HG02798 (cell line): Measurements from ENCODE around the gene TANC1.
"Not testable (repeated sequence)": the region's sequence is repeated elsewhere in the genome, so short reads cannot be mapped to it uniquely, and the experiment has no call there.

ENCODE experiments used
- ATAC-seq: cut with Tn5 transposase; IDR thresholded peaks from one replicate; pipeline ENCODE4 v1.9.1; 2021; ENCODE audit warnings: mild to moderate bottlenecking; ENCODE audit not compliant: unreplicated experiment, poor library complexity

The TANC1 gene

GRCh38 chr2:159080641-159081040, 112.2 kb downstream of the TANC1 start:
- ATAC-seq: no peak

- no peak for ATAC-seq
These were observed 113.7 kb downstream of the TANC1 start for GRCh38 chr2:159082119-159082518.

DNA sequence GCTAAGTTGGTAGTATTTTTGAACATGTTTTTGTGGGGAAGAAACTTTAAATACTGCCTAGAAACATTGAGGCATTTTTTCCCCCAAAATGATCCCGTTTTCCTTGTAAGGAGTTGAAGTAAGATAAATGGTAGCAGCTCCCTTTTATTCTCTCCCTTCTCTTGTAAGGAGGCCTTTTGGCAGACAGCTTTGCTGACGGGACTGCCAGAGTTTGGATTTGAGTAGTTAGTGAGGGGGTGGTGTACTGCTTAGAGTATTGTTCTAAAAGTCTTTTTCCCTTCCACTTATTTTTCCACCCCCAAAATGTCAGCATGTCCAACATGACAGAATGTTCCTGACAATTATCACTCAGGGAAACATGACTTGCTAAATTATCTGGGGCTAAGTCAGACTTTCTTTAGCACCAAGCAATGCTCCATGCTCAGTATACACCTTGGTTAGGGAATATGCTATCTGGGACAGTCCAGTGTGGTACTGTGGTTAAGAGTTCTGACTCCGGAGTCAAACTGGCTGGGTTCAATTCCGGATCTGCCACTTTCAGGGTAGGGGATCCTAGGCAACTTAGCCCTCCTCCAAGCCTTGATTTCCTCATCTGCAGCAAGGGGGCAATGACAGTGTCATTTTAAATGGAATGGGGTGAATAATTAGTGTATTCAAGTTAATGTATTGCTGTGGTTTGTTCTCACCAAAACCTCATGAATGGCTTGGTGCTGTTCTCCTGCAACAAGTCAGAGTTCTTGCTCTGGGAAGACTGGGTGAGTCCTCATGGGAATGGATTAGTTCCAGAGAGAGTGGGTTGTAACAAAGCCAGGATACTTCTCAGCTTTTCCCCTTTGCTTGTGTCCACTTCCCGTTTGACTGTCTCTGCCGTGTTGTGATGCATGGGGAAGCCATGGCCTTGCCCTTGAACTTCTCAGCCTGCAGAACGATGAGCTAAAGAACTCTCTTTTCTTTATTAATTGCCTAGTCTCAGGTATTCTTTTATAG, 116.2 kb downstream of the TANC1 start:
- ATAC-seq: no peak

GRCh38 chr2:159086342-159086741, 117.9 kb downstream of the TANC1 start:
- ATAC-seq: no peak

DNA sequence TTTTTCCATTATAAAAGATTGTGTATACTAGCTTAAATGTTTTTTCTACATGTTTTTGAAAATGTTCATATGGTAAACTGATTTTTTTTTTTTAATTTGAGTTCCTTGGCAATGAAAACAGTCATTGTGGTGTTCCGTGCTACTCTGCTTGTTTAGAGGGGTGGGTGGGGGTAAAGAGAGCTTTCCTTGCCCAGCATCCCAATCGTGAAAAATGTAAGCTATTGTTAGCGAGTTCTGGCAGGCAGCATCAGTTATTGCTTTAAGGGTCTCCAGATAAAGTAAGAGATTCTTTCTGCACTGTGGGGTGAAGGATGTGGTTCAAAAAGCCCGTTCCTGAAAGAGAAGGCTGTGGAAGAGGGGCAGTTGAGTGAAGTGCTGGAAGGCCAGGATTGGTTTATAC, 118.4 kb downstream of the TANC1 start:
- no peak for ATAC-seq

GRCh38 chr2:159088906-159089305, 120.5 kb downstream of the TANC1 start:
- ATAC-seq: no peak

GRCh38 chr2:159089543-159089942, 121.1 kb downstream of the TANC1 start:
- ATAC-seq: no peak

- ATAC-seq: peak; percentile 62
These were observed 122.2 kb downstream of the TANC1 start for GRCh38 chr2:159090514-159091201.

DNA sequence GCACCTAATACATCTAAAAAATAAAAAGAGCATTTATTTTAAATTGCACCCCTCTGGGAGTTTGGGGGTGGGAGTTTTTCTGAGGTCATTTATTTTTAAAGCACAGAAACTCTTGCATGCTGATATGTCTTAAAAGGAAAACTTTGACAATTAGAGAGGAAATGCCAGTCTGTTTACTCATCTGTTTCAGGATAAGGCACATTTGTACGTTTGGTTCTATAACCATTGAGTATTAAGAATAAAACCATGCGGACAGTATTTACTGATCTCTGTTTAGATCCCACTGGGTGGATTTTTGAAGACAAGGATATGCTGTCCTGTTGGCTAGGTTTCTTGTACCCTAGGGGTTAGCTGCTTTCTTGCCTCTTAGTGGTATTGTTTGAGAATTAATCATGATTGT, 122.9 kb downstream of the TANC1 start:
- no peak for ATAC-seq

GRCh38 chr2:159091976-159092375, 123.5 kb downstream of the TANC1 start:
- ATAC-seq: no peak

DNA sequence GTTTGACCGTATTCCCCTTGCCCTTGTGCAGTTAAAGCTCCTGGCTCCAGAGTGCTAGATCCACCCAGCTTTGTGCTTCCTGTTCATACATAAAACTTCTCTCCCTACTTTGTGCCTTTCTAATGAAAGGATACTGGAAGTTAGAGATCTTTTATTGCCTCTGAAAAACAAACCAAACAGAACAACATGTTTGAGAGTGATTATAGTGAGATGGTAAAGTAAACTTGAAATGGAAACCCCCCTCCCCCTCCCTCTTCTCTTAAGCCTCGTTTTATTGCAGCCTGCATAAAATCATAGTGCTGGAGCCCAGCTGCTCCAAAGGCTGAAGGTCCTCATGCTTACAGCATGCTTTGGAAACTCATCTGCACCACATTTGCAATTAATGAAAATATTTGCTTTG, 125.1 kb downstream of the TANC1 start:
- ATAC-seq: no peak

DNA sequence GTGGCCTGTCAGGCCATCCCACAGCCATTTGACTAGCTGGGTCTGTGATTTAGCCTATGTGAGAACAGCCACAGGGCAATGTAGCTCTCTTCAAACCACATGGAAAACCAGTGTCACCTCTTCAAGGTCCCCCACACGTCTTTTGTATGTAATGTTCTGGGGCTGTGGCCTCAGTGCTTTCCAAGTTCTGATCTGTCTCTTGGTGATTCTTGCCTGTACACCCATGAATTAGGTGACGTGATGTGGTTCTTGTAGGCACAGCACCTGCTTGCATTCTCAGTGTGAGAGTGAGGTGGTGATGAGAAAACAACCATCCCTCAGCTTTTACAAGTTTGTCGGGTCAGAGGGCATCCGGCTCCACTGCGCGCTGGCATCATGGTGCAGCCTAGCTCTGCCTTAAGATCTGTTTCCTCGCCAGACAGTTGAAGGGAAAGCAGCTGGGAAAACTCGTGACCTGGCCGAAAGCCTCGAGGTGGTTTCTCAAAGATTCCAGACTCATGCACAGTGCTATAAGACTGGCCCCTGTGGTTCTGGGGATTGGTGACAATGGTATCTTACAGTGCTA, 125.8 kb downstream of the TANC1 start:
- no peak for ATAC-seq

GRCh38 chr2:159095813-159096212, 127.4 kb downstream of the TANC1 start:
- no peak for ATAC-seq

GRCh38 chr2:159096302-159096855, 127.9 kb downstream of the TANC1 start:
- not testable (repeated sequence) for ATAC-seq

DNA sequence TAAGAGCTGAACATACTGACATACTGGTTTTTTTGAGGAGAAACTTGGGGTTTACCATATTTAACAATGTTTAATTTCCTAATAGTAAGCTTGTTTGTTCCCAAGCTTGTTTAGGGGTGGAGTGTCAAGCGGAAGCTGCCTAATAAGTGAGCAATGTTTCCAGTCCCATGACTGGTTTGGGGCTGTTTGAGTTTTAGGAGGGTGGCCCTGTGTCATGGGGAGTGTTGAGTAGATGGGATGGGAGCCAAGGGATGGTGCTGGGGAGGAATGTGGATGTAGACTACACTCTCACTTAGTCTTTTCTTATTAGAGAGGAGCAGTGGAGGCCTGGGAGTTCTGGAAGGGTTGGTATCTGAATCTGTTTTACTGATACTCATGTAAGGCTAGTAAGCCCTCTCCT, 128.5 kb downstream of the TANC1 start:
- ATAC-seq: no peak

GRCh38 chr2:159098361-159098760, 129.9 kb downstream of the TANC1 start:
- ATAC-seq: no peak

- no peak for ATAC-seq
These were observed 130.5 kb downstream of the TANC1 start for GRCh38 chr2:159098921-159099411.

DNA sequence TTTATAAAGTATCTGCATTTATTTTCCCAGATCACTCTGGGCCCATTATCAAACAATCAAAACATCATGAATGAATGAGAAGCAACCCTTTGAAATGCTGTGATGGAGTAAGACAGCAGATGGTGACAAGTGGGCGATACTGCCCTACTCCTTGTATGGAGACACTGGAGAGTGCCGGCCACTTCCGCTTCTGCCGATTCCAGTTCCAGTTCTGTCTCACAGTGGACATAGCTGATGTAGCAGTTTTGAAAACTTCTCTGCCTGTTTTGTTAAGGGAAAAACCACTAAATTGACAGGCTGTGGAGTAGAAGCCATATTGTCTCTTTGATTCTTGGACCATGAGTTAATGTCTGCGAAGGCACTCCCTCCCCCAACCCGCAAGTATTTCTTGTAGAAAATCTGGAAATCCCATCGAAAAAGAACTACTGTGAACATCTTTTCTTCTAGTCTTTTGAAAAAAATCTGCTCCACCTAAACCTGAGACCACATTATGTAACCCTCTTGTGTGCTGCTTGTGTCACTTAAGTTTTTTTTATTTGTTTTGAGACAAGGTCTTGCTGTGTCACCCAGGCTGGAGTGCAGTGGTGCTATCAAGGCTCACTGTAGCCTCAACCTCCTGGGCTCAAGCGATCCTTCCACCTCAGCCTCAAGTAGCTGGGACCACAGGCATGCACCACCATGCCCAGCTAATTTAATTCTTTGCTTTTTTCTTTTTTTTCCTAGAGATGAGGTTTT, 133.5 kb downstream of the TANC1 start:
- ATAC-seq: no peak

DNA sequence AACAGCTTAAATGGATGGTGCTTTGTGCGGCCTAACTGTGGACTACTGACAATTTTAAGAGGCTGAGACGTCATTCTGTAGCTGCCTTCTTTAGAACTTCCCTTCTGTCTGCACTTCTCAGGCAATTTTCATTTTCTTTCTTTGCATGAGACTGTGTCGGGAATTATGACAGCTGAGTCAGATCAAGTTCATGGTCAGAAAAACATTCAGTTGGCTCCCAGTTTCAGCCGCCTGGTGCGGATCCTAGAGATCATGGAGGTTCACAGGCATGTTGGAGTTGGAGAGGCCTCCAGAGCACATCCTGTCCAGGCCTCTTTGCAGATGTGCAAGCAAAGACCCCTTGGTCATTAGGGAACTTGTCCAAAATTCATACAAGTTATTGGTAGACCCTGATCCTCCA, 135.0 kb downstream of the TANC1 start:
- no peak for ATAC-seq

GRCh38 chr2:159106109-159106508, 137.7 kb downstream of the TANC1 start:
- no peak for ATAC-seq
